ENCODE data around the gene ZC3H12D.
"Not testable (repeated sequence)": the region's sequence is repeated elsewhere in the genome, so short reads cannot be mapped to it uniquely, and the experiment has no call there.

The ZC3H12D gene

GRCh38 chr6:149457316-149457884 lies 27.4 kb downstream of the ZC3H12D start:
- DNase-seq: no peak

DNA sequence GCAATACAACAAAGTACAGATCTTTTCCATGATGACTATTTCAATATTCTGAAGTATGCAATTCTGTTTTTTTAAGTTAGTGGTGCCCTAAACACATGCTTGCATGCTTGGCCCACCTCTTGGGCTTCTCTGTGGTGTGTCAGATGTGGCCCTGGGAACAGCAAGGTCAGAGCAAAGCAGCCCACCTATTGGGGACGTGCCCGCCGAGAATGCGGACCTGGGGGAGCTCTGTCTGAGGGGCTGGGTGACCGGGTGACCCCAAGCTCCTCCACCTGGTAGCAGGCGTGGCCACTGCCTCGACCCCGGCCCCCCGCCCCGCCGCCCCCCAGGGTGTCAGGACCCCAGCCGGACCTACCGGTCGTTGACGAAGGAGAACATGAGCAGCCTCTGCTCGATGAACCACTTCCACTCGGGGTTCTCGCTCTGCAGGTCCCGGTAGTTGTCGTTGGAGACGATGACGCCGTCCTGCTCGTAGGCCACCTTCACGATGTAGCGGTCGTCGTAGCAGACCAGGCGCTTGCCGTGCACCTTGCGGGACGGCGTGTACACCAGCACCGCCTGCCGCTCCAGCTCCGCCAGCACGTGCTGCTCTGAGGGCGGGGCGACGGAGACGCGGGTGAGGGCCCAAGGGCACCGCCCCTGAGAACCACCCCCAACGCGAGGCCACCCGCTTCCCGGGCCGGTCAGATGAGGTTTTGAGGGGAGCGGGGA lies 28.3 kb downstream of the ZC3H12D start:
- DNase-seq: no peak

DNA sequence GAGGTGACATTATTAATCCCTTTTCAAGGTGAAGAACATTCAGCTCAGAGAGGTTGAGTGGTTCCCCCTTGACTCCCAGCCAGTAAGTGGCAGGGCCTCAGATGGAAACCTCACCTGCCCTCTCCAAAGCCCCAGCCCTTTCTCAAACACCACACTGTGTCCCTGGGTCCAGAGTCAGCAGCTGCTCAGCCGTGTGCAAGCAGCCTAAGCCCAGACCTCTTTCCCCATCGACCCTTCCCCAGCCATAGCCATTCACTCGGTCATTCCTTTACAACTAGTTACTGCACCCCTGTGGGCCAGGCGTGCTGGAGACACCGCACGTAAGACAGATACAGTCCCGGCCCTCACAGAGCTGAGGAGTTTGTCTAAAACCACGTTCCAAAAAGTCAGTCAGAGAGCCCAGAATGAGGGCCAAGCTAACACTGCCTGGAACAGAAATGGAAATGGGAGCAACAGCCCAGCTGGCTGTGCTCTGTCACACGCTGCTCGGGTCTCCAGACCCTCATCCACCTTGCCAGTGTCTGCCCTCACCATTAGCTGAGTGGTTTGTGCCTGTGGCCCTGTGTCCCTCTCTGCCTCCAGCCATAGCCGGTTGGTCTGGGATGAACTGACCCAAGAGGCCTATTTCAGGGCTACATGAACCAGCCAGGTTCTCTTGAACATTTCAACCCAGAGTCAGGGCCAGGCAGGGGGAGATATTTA lies 29.6 kb downstream of the ZC3H12D start:
- DNase-seq: no peak

- DNase-seq: no peak
These were observed 30.4 kb downstream of the ZC3H12D start for GRCh38 chr6:149454346-149454848.

GRCh38 chr6:149453597-149454345 lies 31.0 kb downstream of the ZC3H12D start:
- no peak for DNase-seq

- no peak for DNase-seq
These were observed 32.5 kb downstream of the ZC3H12D start for GRCh38 chr6:149452037-149452939.

- DNase-seq: no peak
These were observed 33.3 kb downstream of the ZC3H12D start for GRCh38 chr6:149451376-149452036.

DNA sequence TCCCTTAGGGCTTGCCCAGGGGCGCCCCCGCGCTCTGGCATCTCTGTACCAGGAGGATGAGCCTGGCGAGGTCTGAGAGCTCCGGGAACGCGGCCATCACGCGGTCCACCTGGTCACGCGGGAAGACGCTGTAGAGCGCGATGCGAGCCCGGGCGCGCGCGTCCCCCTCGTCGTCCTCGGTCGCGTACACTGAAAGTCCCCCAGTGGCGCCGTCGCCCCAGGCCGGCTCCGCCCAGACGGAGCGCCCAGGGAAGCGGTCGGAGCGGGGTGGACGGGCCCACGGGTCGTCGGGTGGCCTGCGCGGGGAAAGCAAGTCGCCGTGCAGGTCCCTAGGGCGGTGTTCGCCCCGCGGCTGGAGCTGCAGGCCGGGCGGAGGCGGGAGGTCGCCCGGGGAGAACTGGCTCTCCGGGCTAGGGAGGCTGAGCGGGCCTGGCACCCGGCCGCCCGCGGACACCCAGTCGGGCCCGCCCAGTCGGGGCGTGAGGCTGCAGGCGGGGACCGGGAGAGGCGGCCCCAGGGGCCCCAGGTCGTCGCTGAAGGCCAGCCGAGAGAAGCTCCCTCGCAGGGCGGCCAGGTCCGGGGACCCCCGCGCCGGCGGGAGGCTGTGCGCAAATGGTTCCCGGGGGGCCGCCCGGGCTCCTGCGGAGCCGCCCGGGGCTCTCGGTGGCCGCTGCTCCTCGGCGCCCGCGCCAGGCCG lies 34.0 kb downstream of the ZC3H12D start:
- no peak for DNase-seq

DNA sequence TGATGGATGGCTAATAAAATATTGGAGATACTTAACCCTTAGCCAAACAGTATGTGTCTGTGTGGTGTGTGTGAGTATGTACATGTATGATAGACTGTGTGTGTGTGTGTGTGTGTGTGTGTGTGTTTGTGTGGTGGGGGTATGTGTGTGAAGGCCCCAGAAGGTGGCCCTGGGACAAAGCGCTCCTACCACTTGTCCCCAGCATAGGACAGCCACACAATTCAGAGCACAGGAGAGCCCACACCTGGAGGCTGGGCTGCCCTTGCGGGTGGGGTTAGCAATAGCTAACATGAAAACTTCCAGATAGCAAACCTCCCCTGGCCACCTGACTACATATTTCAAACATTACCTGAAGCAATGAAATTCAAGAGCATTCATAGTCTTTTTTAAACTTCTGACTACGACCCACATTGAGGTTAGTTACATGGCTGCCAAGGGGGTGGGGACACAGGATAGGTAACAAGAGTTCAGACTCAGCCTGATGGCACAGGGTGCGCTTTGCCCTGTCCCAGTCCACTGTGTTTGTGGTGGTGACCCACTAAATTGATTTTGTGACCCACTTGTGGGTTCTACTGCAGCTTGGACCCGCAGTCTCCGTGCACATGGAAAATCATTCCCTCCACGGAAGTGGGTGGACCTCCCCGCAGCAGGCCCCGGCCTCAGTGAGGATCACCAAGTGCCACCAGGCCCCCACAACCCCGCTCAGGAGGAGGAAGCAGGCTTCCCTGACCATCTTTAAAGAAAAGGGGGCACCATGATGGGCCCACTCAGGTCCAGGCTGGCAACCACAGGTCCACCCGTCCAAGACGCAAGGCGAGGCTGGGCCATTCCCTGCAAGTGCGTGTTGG lies 34.8 kb downstream of the ZC3H12D start:
- DNase-seq: no peak

GRCh38 chr6:149448821-149449453 lies 35.9 kb downstream of the ZC3H12D start:
- DNase-seq: no peak

DNA sequence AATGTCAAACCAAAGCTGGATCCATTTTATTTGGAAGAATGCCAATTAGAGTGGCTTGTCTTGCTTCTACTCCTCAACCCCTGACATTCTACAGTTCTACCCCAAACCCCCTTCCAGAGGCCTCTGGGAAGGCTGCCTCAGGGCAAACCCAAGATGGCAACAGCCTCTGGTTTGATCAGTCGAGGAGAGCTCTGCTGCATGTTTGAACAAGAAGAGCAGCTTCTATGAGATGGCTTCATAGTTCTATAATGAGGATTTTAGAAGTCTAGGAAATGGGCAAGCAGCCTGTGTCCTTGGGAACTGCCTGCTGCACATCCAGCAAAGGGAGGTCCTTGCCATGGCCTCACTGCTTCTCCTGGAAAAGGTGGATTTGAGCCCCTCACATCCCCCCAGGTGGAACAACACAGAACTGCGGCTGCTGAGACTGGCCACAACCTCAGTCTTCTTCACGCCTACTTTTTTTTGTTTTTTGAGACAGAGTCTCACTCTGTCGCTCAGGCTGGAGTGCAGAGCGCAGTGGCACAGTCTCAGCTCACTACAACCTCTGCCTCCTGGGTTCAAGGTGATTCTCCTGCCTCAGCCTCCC lies 37.9 kb downstream of the ZC3H12D start:
- no peak for DNase-seq

- no peak for DNase-seq
These were observed 39.2 kb downstream of the ZC3H12D start for GRCh38 chr6:149445573-149445972.

DNA sequence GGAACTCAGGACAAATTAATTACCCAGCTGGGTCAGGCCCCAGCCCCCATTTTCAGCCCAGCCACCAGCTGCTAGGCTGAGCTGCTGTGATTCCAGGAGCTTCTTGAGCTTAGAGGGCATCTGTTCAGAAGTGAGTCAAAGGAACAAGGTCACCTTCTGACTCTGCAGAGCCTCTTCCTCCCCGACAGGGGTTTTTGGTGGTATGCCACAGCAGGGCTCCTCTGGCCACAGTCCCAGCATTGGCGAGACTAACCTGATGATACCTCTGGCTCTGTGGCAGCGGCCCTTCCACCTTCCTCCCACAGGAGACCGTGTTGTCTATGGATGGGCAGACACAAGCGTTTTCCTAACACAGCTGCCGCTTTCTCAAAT lies 39.7 kb downstream of the ZC3H12D start:
- DNase-seq: no peak

DNA sequence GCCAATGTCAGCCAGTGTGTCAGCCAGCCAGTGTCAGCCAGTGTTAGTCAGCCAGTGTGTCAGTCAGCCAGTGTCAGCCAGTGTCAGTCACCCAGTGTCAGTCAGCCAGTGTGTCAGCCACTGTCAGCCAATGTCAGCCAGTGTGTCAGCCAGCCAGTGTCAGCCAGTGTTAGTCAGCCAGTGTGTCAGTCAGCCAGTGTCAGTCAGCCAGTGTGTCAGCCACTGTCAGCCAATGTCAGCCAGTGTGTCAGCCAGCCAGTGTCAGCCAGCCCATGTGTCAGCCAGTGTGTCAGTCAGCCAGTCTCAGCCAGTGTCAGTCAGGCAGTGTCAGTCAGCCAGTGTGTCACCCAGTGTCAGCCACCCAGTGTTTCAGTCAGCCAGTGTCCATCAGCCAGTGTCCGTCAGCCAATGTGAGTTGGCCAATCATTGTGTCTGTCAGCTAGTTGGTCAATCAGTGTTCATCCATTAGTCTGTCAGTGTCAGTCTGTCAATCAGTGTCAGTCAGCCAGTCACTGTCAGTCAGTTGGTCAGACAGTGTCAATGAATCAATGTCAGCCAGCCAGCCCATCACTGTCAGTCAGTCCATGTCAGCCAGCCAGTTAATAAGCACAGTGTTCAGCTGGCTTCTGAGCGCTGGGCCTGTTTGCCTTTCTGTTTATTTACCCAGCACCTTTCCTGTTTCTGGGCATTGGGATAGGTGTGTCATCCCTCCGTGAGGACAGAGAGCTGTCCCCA lies 40.3 kb downstream of the ZC3H12D start:
- not testable (repeated sequence) for DNase-seq

- no peak for DNase-seq
These were observed 41.2 kb downstream of the ZC3H12D start for GRCh38 chr6:149443411-149444181.

DNA sequence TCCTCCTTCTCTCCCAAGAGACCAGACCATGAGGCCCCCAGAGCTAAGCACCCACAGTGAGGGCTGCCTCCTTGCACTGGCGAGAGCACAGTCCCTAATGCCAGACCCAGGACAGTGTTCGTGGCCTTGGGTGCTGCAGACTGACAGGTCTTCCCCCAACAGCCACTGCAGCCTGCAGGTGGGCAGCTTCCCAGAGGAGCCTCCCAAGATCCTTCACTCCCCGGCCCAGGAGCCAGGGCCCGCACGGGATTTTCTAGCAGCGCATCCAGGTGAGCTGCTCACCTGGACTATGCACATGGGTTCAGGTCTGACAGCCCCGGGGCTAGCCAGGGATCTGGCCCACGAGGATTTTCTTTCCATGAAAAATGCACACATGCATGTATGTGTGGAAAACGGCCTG lies 43.1 kb downstream of the ZC3H12D start:
- DNase-seq: no peak
